Activated T-cell treated with anti-CD3 and anti-CD28 coated beads, Interleukin-2, amount 50 U/mL, for 24 hours (primary cell): ENCODE results near the gene SLC44A4.
A peak's percentile ranks its signal among the peaks of the same experiment; 100 is the strongest.
"Not testable (repeated sequence)": the region's sequence is repeated elsewhere in the genome, so short reads cannot be mapped to it uniquely, and the experiment has no call there.

Source experiments
- DNase-seq: peaks from one replicate; pipeline ENCODE4 v3.0.0-alpha.2; 2020
- H3K27ac Mint-ChIP-seq: 2 replicates; pipeline ENCODE4 v1.8.0; 2020; ENCODE audit warnings: mild to moderate bottlenecking, mixed read lengths
- H3K27me3 Mint-ChIP-seq: 2 replicates; pipeline ENCODE4 v1.8.0; 2020; ENCODE audit warnings: mixed read lengths
- H3K36me3 Mint-ChIP-seq: 2 replicates; pipeline ENCODE4 v1.8.0; 2020; ENCODE audit warnings: low read depth, mixed read lengths
- H3K4me1 Mint-ChIP-seq: 2 replicates; pipeline ENCODE4 v1.8.0; 2020; ENCODE audit warnings: low read depth, mixed read lengths
- H3K4me3 Mint-ChIP-seq: 2 replicates; pipeline ENCODE4 v1.8.0; 2020; ENCODE audit warnings: mild to moderate bottlenecking, moderate library complexity, mixed read lengths
- H3K9me3 Mint-ChIP-seq: 2 replicates; pipeline ENCODE4 v1.8.0; 2020; ENCODE audit warnings: mixed read lengths

SLC44A4 gene

DNA sequence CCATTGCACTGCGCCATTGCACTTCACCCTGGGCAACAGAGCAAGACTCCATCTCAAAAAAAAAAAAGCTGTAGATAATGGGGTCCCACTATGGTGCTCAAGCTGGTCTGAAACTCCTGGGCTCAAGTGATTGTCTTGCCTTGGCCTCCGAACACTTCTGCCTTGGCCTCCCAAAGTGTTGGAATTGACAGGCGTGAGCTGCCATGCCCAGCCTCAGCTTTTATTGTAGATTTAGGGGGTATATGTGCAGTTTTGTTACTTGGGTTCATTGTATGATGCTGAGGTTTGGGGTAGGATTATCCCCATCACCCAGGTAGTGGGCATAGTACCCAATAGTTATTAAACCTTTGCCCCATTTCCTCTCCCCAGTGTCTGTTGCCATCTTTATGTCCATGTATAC lies 39.8 kb downstream of the SLC44A4 start:
- Mint-ChIP-seq H3K36me3 (peaks cover 80% of the 10 kb centered on the region), H3K27ac (peak overlapping the region; percentile 98), H3K4me1 (peaks cover 25% of the 10 kb centered on the region), H3K27me3 (no peaks in the 10 kb centered on the region), H3K4me3 (peak overlapping the region; percentile 99), H3K9me3 (no peaks in the 10 kb centered on the region)
- DNase-seq = no peak

DNA sequence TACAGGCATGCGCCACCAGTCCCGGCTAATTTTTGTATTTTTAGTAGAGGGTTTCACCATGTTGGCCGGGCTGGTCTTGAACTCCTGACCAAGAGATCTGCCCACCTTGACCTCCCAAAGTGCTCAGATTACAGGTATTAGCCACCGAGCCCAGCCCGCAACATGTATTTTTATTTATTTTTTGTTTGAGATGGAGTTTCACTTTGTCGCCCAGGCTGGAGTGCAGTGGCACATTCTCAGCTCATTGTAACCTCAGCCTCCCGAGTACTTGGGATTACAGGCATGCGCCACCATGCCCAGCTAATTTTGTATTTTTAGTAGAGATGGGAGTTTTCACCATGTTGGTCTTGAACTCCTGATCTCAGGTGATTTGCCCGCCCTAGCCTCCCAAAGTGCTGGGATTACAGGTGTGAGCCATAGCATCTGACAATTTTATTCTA lies 40.7 kb downstream of the SLC44A4 start:
- not testable (repeated sequence) for H3K27me3 Mint-ChIP-seq, DNase-seq, H3K9me3 Mint-ChIP-seq
- peaks cover 80% of the 10 kb centered on the region for H3K36me3 Mint-ChIP-seq
- H3K4me3 Mint-ChIP-seq = peak overlapping the region; percentile 99
- H3K4me1 Mint-ChIP-seq = peaks cover 26% of the 10 kb centered on the region
- H3K27ac Mint-ChIP-seq = peak overlapping the region; percentile 98

DNA sequence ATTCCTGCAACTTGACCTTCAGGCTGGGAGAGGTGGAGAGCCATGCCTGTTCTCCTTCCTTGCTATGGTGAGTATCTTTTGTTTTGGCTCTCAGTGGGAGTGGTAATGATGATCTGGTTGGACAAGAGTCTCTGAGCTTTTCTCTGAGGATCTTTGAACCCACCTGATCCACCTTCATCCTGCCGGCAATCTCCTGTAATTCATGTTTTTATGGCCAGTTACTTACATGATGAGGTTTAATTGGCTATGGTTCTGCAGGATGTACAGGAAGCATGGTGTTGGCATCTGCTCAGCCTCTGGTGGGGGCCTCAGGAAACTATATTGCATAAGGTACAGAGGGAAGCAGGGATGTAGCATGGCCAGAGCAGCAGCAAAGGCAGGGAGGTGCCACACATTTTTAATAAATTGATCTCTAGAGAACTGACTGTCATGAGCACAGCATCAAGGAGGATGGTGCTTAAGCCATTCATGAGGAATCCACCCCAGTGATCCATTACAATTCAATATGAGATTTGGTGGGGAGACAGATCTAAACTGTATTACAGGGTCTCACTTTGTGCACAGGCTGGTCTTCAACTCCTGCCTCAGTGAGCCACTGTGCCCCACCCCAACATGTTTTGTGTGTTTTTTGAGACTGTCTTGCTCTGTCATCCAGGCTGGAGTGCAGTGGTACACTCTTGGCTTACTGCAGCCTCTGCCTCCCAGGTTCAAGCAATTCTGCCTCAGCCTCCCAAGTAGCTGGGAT lies 41.3 kb downstream of the SLC44A4 start:
- Mint-ChIP-seq H3K4me1 (peaks cover 29% of the 10 kb centered on the region), H3K4me3 (peak overlapping the region; percentile 99), H3K36me3 (peaks cover 79% of the 10 kb centered on the region), H3K27me3 (no peaks in the 10 kb centered on the region), H3K9me3 (no peaks in the 10 kb centered on the region), H3K27ac (peak overlapping the region; percentile 98)
- DNase-seq = no peak

DNA sequence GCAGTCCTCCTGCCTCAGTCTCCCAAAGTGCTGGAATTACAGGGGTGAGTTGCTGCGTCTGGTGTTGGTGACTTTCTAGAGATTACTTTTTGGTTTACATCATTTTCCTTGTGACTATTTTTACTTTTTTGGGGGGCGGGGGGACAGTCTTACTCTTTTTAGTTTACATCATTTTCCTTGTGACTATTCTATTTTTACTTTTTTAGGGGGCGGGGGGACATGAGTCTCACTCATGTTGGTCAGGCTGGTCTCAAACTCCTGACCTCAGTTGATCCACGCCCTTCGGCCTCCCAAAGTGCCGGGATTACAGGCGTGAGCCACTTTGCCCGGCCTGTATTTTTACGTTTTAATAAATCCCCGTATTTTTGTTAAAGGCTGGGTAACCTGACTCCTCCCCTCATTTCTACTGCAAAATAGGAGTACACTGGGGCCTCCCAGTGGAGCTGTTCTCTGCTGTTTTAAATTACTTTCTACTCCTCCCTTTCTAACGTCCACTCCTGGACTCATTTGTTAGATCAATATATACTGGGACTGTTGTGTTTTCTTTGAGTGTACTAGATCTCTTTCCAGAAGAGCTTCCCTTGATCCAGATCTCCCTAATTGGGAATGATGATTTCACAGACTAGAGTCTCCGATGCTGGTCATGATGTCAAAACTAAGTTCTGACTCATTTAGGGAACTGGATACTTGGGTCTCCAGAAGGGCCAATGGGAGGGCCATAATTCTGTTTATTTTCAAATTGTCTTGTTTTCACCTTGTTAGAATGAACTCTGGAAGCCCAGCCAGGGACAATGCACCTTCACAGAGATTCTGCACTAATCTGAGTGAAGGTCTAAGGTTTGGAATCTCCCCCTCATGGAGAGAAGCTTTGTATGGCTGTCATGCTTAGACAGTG lies 42.1 kb downstream of the SLC44A4 start:
- DNase-seq = no peak
- peak overlapping the region; percentile 98 for H3K27ac Mint-ChIP-seq
- no peaks in the 10 kb centered on the region for H3K27me3 Mint-ChIP-seq
- peaks cover 76% of the 10 kb centered on the region for H3K36me3 Mint-ChIP-seq
- H3K4me1 Mint-ChIP-seq = peaks cover 31% of the 10 kb centered on the region
- H3K4me3 Mint-ChIP-seq = peak overlapping the region; percentile 99
- H3K9me3 Mint-ChIP-seq = no peaks in the 10 kb centered on the region

DNA sequence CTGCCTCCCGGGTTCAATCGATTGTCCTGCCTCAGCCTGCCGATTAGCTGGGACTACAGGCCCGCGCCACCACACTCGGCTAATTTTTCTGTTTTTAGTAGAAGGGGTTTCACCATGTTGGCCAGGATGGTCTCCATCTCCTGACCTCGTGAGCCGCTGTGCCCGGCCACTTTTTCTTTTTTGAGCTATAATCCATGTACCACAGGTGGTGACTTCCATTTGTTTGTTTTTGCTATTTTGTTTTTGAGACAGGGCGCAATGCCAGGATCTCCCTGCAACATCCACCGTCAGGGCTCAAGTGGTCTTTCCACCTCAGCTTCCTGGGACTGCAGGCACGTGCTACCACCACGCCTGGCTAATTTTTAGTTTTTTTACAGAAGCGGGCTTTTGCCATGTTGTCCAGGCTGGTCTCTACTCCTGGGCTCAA lies 42.7 kb downstream of the SLC44A4 start:
- DNase-seq = no peak
- Mint-ChIP-seq H3K4me1 (peaks cover 37% of the 10 kb centered on the region), H3K9me3 (no peaks in the 10 kb centered on the region), H3K27ac (peak overlapping the region; percentile 98), H3K27me3 (no peaks in the 10 kb centered on the region), H3K4me3 (peak overlapping the region; percentile 99), H3K36me3 (peaks cover 78% of the 10 kb centered on the region)

DNA sequence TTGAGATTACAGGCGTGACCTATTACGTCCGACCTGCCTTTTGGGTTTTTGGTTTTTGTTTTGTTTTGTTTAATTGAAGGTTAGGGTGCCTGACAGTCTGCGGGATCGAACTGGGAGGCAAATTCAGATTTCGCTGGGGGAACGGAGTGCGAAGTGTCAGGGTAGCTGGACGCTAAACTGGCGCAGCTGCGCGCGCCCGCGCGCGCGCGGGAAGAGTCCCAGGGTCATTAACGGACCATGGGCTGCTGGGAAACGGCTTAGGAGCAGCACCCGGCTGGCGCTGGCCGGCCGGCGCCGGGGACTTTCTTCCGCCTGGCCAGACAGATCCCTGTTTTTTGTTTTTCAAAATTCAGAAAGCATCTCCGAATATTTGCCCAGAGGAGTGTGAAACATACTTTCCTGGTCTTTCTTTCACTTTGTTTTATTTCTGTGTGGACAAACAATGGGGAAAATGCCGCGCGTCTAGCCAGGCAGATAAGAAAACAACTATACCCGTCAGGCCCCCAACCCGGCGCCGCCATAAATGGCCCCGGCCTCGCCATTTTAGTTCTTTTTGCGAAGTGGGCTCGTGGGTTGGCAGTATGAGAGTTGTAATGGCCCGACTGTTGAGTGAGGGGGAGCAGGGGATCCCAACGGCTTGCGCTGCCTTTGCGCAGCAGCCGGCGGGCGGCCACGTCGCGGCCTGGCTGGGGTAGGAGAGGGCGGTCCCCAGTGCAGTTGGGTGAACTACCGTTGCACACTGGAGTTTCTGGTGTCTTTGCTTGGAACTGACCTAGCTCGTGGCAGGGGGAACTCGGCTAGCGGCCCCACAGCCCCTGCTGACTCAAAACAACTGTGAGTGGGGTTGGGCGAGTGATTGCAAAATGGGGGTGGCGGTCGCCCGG lies 44.2 kb downstream of the SLC44A4 start:
- Mint-ChIP-seq H3K4me3 (peak overlapping the region; percentile 99), H3K27ac (peak overlapping the region; percentile 98), H3K4me1 (peaks cover 37% of the 10 kb centered on the region)

DNA sequence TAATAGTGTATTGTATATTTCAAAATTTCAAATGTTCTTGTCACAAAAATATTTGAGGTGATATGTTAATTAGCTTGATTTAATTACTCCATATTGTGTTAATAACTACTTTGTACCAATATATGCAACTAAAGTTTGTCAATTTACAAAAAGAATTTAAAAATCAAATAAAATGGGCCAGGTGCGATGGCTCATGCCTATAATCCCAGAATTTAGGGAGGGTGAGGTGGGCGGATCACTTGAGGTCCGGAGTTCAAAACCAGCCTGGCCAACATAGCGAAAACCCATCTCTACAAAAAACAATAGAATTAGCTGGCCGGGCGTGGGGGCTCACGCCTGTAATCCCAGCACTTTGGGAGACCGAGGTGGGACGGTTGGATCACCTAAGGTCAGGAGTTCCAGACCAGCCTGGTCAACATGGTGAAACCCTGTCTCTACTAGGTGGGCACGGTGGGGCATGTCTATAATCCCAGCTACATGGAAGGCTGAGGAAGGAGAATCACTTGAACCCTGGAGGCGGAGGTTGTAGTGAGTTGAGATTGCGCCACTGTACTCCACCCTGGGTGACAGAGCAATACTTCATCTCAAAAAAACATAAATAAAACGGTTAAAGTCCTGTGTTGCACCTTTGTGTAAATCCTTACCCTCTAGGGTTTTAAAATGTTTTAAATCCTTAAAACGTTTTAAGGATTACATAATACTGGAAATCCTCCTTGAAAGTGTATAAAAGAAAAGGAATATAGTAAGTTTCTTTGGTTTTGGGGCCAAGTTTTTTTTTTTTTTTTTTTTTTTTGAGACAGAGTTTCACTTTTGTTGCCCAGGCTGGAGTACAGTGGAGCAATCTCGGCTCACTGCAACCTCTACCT lies 47.2 kb downstream of the SLC44A4 start:
- H3K36me3 Mint-ChIP-seq = peaks cover 53% of the 10 kb centered on the region
- peak overlapping the region; percentile 89 for H3K27ac Mint-ChIP-seq
- no peak for DNase-seq
- peaks cover 31% of the 10 kb centered on the region for H3K4me1 Mint-ChIP-seq
- no peaks in the 10 kb centered on the region for H3K27me3 Mint-ChIP-seq
- H3K9me3 Mint-ChIP-seq = no peaks in the 10 kb centered on the region
- H3K4me3 Mint-ChIP-seq = peak overlapping the region; percentile 88

More for the DNA sequence above, 44.2 kb downstream of the SLC44A4 start:
- H3K27me3 Mint-ChIP-seq = no peaks in the 10 kb centered on the region
- H3K36me3 Mint-ChIP-seq = peaks cover 77% of the 10 kb centered on the region
- no peaks in the 10 kb centered on the region for H3K9me3 Mint-ChIP-seq
- peak; percentile 90 for DNase-seq

DNA sequence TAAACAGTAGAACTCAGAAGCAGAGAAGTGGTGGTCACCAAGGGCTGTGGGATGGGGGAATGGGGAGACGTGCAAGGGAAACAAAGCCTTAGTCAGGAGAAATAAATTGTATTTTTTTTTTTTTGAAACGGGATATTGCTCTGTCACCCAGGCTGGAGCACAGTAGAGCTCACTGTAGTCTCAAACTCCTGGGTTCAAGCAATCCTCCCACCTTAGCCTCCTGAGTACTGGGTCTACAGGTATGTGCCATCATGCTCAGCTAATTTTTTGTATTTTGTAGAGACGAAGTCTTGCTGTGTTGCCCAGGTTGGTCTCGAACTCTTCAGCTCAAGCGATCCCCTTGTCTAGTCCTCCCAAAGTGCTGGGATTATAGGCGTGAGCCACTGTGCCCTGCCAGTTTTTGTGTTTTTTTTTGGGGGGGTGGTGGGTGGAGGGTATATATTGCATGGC lies 47.9 kb downstream of the SLC44A4 start:
- no peak for DNase-seq
- H3K27me3 Mint-ChIP-seq = no peaks in the 10 kb centered on the region
- H3K9me3 Mint-ChIP-seq = no peaks in the 10 kb centered on the region
- peak overlapping the region; percentile 89 for H3K27ac Mint-ChIP-seq
- peak overlapping the region; percentile 88 for H3K4me3 Mint-ChIP-seq
- H3K4me1 Mint-ChIP-seq = peaks cover 36% of the 10 kb centered on the region
- H3K36me3 Mint-ChIP-seq = peaks cover 46% of the 10 kb centered on the region

DNA sequence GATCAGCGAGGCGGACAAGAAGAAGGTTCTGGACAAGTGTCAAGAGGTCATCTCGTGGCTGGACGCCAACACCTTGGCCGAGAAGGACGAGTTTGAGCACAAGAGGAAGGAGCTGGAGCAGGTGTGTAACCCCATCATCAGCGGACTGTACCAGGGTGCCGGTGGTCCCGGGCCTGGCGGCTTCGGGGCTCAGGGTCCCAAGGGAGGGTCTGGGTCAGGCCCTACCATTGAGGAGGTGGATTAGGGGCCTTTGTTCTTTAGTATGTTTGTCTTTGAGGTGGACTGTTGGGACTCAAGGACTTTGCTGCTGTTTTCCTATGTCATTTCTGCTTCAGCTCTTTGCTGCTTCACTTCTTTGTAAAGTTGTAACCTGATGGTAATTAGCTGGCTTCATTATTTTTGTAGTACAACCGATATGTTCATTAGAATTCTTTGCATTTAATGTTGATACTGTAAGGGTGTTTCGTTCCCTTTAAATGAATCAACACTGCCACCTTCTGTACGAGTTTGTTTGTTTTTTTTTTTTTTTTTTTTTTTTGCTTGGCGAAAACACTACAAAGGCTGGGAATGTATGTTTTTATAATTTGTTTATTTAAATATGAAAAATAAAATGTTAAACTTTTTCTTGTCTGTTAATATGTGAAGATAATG lies 49.0 kb downstream of the SLC44A4 start:
- Mint-ChIP-seq H3K36me3 (peaks cover 35% of the 10 kb centered on the region), H3K4me1 (peaks cover 46% of the 10 kb centered on the region), H3K27ac (peak overlapping the region; percentile 89), H3K4me3 (peak overlapping the region; percentile 88), H3K27me3 (no peaks in the 10 kb centered on the region), H3K9me3 (no peaks in the 10 kb centered on the region)
- DNase-seq = peak; percentile 33

DNA sequence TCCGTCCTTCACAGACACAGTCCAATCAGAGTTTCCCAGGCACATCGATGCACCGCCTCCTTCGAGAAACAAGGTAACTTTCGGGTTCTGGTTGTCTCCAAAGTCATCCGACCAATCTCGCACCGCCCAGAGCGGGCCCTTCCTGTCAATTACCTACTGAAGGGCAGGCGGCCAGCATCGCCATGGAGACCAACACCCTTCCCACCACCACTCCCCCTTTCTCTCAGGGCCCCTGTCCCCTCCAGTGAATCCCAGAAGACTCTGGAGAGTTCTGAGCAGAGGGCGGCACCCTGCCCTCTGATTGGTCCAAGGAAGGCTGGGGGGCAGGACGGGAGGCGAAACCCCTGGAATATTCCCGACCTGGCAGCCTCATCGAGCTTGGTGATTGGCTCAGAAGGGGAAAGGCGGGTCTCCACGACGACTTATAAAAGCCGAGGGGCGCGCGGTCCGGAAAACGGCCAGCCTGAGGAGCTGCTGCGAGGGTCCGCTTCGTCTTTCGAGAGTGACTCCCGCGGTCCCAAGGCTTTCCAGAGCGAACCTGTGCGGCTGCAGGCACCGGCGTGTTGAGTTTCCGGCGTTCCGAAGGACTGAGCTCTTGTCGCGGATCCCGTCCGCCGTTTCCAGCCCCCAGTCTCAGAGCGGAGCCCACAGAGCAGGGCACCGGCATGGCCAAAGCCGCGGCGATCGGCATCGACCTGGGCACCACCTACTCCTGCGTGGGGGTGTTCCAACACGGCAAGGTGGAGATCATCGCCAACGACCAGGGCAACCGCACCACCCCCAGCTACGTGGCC lies 51.3 kb downstream of the SLC44A4 start, which contains the start of gene HSPA1B:
TSS of gene HSPA1B (plus strand) at position 453 of the 794 bp plus-strand sequence. CDS start at position 666, 213 bp downstream.
- peaks cover 54% of the 10 kb centered on the region for H3K4me1 Mint-ChIP-seq
- peak within 1 kb of the TSS; percentile 97 for H3K27ac Mint-ChIP-seq
- H3K36me3 Mint-ChIP-seq = peaks cover 27% of the 10 kb centered on the region
- no peaks in the 10 kb centered on the region for H3K9me3 Mint-ChIP-seq
- DNase-seq = peak; percentile 91
- no peaks in the 10 kb centered on the region for H3K27me3 Mint-ChIP-seq
- H3K4me3 Mint-ChIP-seq = peak within 1 kb of the TSS; percentile 93

DNA sequence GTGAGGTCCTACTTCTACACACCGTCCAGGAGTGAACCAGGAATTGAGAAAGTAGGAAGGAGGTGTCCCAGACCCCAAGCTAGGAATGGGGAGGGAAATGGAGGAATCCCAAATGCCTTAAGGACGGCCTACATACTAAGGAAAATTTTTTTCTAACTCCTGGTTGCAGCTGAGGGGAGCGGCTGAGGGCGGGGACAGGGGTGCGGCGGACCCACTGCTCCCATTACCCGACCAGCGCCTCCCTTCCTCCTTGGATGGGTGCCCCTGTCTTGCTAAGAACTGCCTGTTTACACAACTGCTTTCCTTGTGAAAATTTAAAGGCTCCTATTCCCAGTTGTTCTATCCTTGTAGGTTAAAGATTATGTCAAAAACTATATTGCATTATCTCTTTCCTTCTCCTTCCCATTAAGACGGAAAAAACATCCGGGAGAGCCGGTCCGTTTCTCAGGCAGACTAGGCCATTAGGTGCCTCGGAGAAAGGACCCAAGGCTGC lies 52.0 kb downstream of the SLC44A4 start:
- H3K27me3 Mint-ChIP-seq = no peaks in the 10 kb centered on the region
- peak overlapping the region; percentile 93 for H3K4me3 Mint-ChIP-seq
- H3K9me3 Mint-ChIP-seq = no peaks in the 10 kb centered on the region
- H3K27ac Mint-ChIP-seq = peak overlapping the region; percentile 97
- H3K36me3 Mint-ChIP-seq = peaks cover 26% of the 10 kb centered on the region
- no peak for DNase-seq
- peaks cover 58% of the 10 kb centered on the region for H3K4me1 Mint-ChIP-seq

DNA sequence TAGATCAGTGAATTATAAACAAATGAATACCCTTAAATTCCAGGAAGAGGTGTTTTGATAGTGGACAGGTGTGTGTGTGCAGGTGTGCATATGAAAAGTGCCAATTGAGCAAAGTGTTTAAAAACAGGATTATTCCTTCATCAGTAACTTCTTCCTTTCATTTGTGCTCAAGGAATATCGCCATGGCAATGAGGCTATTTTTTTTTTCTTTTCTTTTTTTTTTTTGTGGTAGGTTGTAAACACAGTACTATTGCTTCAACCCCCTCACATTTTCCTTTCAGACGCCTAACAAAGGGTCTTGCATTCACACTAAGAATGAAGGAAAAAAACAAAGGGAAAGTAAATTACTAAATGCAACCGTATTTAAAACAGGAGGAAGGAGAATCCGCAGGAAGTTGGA lies 53.2 kb downstream of the SLC44A4 start:
- no peaks in the 10 kb centered on the region for H3K27me3 Mint-ChIP-seq
- peak overlapping the region; percentile 97 for H3K27ac Mint-ChIP-seq
- H3K4me3 Mint-ChIP-seq = no peak overlapping the region
- H3K36me3 Mint-ChIP-seq = peaks cover 17% of the 10 kb centered on the region
- no peak for DNase-seq
- peaks cover 57% of the 10 kb centered on the region for H3K4me1 Mint-ChIP-seq
- H3K9me3 Mint-ChIP-seq = no peaks in the 10 kb centered on the region
